Placental pericyte (primary cell): Measurements from ENCODE around the gene CDC42SE2. TPM values are rescaled to one million over a fixed set of nuclear protein-coding genes. Genes with fewer than 3 reads are reported as not detected.

ENCODE experiments used
- small RNA-seq: library from RNA; depleted of rRNA; stranded (forward); fragments of <200 nt; gene quantifications from one replicate; pipeline ENCODE3, GENCODE V24; 2012; ENCODE audit warnings: low replicate concordance
- total RNA-seq: library from RNA; depleted of rRNA; stranded (reverse); fragments of >200 nt; gene quantifications from 2 replicates; pipeline ENCODE4 v1.2.3, GENCODE V29; 2012

CDC42SE2 gene
- total RNA-seq = 23.0 and 40.9 TPM in 2 replicates

GRCh38 chr5:131263648-131264450 is at the start of gene CDC42SE2:
Gene CDC42SE2 (plus strand): TSS chr5:131264053. CDS start chr5:131359494, 95,441 bp downstream.

Small RNAs within 50 kb of the gene (small RNA-seq; reads per million reads assigned to genes)
- gene AC004777.1 (not detected), gene RF02271 (not detected)

Other genes with a start within 250 kb of the CDC42SE2 start
- 85.1 and 106 TPM in 2 replicates for gene HINT1, start 98.8 kb upstream of the CDC42SE2 start, total RNA-seq
- 2.0 and 7.3 TPM in 2 replicates for gene LYRM7, start 93.1 kb upstream of the CDC42SE2 start, total RNA-seq